GM18870 (cell line): ENCODE data around the gene KATNBL1.
A peak's percentile ranks its signal among the peaks of the same experiment; 100 is the strongest.

Source experiments
- ATAC-seq: cut with Tn5 transposase; IDR thresholded peaks from one replicate; pipeline ENCODE4 v1.9.1; 2021; ENCODE audit warnings: moderate library complexity; ENCODE audit not compliant: unreplicated experiment

Gene KATNBL1

GRCh38 chr15:34209421-34210282 is at the start of gene KATNBL1:
Gene KATNBL1 (minus strand): TSS chr15:34210096. CDS start chr15:34163676, 46,420 bp downstream.
- peak; percentile 87 for ATAC-seq

DNA sequence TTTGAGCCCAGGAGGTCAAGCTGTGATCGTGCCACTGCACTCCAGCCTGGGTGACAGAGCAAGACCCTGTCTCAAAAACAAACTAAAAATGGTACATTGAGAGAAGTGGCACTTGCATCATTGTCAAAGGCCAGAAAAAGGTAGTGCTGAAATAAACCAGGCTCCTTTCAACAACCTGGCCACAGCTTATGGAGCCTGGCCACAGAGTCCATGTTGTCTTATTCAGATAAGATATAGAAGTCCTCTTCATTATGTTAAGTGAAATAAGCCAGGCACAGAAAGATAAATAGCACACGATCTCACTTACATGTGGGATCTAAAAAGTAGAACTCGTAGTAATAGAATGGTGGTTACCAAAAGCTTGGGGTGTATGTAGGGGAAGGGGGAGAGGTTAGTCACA is 49.7 kb upstream of the KATNBL1 start:
- ATAC-seq: no peak

DNA sequence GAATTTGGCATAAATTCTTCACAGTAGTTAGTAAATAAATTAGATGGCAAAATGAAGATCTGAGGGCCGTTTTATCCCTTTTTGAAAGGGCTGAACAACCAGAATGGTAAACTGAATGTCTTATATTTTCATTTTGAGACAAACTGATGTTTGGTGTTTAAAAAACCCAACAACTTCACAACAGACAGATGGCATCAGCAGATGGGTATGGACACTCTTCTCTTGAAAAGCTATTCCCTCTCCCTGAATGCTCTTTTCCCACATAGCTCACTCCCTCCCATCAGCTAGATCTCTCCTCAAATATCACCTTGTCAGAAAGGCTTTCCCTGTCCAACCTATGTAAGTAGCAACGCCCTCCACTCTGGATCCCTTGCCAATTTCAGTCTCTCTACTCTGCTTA is 48.3 kb upstream of the KATNBL1 start:
- ATAC-seq: no peak

DNA sequence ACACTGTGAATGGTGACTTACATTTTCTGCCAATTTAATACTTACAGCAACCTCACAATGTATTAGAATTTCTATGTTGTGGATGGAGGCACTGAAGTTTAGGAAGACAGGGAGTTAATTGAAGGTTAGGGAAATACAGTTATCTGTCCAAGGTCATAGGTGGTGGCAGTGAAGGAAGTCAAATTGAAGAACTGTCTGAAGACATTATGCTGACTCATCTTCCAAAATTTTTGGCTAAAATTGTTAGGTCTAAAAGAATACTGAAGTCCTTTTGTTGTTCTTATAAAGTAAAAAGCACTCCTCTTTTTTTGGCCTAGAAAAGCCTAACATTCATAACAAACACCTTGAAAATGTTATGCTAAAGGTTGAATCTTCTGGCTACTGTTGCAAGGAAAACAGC is 42.6 kb upstream of the KATNBL1 start:
- no peak for ATAC-seq

DNA sequence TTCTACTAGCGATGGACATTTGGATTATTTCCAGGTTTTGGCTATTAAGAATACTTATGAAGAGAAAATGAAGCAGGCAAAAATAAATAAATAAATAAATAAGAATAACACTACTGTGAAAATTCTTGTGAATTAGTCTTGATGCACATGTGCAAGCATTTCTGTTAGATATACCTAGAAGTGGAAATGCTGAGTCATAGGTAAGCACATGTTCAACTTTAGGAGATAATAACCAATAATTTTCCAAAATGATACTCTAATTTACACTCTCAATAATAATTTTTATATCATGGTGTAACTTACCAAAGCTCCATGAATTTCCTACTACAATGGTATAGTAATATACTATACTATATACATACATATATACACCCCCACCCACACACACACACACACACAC is 38.3 kb upstream of the KATNBL1 start:
- ATAC-seq: no peak

- no peak for ATAC-seq
Measured at GRCh38 chr15:34246276-34246976, 36.5 kb upstream of the KATNBL1 start.

GRCh38 chr15:34243226-34243625 is 33.3 kb upstream of the KATNBL1 start:
- no peak for ATAC-seq

DNA sequence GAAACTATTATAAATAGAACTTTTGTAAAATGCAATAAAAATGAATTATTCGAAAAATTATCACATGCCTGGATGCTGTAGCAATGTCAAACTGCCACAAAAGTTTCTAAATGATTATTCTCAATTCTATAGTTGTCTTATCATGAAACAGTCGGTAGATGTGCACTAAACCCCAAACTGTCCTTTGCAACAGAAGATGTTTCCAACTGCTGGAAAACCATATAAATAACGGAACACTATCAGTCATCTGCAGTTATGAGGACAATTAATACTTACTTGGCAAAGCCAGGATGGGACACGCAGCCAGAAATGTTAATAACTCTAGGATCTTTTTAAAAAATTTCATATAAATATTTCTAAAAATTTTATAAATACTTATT is 32.4 kb upstream of the KATNBL1 start:
- no peak for ATAC-seq

DNA sequence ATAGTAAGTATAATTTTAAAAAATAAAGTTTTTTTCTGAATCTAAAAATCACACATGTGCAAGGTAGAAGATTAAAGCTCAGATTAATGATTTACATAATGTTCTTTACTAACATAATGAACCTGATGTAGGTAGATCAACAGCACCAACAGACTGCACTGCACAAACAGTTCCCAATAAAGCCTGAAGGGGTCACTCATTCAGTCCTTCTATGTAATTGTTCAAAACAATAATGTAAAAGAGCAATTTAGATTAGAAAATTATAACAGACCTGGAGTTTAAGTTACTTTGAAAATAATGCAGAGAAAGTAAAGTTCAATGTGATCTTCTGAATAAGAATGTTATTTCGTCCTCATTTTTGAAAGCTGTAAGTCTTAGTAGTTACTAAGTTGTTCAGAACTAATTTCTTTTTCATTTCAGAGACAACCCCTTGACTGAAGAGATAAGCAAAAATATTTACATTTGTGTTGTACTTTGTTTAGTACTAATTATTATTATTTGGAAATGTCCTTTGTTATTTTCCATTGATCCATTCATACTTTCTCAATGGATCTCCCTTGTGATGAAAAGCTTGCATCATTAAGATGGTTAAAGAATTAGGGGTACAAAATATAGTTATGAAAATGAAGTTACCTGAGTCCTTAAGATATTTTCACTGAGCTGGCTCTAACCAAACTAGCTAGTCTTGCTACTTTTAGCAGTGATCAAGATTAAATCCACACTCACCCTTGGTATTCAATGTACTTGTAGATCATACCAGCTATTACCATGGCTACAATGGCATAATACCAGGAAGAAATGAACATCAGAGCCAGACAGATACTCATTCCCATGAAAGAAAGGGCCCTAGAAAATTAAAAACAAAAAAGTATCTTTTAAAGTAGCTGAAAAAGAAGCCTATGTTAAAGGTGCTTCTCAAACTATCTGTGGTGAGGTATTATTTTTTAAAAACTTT is 31.8 kb upstream of the KATNBL1 start:
- ATAC-seq: peak; percentile 50

GRCh38 chr15:34240537-34240936 is 30.6 kb upstream of the KATNBL1 start:
- ATAC-seq: no peak

GRCh38 chr15:34239151-34239808 is 29.4 kb upstream of the KATNBL1 start:
- ATAC-seq: no peak

GRCh38 chr15:34233614-34234013 is 23.7 kb upstream of the KATNBL1 start:
- no peak for ATAC-seq

DNA sequence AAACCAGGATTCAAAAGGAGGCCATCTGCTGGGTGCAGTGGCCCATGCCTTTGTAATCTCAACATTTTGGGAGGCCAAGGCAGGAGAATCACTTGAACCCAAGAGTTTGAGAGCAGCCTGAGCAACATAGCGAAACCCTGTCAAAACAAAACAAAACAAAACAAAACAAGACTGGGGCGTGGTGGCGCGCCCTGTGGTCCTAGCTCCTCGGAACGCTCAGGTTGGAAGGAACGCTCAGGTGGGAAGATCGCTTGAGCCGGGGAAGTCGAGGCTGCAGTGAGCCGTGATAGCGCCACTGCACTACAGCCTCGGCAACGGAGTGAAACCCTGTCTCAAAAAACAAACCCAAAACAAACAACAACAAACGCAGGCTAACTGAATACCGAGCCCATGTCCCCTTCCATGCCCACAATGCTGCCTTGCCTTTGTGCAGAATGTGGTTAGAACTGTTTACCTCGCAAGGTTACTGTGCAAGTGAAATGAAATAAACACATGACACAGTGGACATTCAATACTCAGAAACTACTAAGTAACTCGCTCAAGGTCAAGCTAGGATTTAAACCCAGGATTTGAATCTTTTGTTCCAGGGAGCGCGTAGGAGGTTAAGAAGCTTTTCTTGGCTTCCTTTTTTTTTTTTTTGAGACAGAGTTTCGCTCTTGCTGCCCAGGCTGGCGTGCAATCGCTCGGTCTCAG is 14.2 kb upstream of the KATNBL1 start:
- no peak for ATAC-seq

DNA sequence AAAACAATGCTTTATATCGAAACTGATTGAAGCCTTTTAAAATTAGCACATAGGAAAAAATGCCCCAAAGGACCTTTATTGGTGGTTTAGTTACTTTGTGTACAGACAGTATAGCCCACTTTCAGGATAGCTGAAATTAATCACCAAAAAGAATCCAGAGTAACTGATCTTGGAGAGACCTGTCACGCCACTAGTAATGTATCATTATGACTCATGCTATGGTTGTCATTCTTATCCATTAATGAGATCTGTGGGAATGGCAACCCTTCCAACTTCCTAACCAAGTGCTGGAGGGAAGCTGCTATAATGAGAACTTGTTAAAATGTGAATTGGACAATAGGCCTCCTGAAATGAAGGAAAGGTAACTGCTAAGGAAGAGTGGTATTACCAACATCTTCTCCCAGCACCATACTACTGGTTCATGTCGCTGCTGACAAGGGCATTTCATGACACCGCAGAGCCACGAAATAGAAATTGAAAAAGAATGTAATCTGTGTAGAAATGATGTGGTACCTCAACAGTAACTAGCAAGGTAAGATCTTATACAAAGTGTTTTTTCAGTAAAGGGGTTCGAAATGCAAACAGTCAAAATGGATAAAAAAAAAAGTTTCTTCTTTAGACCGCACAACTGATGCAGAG is 7.8 kb upstream of the KATNBL1 start:
- ATAC-seq: no peak

- no peak for ATAC-seq
Measured at GRCh38 chr15:34216527-34217270, 6.8 kb upstream of the KATNBL1 start.

- no peak for ATAC-seq
Measured at GRCh38 chr15:34214135-34214534, 4.2 kb upstream of the KATNBL1 start.

DNA sequence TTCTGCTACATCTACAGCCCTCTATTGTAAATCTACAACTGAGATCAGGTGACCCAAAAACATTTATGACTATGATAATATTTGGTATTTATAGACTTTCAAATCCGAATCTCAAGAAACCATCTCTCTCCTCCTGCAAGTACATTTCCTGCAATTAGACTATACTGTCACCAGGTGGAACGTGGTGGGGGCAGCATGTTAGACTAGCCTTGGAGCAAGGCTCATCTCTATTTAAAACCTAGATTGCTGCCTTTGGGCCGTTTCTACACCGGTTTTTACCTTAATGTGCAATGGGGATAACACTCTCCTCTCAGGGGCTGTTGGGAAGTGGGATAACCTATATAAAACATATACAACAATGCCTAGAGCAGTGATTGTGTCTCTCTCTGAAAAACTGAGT is 3.8 kb upstream of the KATNBL1 start:
- ATAC-seq: no peak

- ATAC-seq: no peak
Measured at GRCh38 chr15:34206011-34206410, 3.9 kb downstream of the KATNBL1 start.

GRCh38 chr15:34203936-34204335 is 6.0 kb downstream of the KATNBL1 start:
- ATAC-seq: no peak
